Activated CD4-positive, alpha-beta T cell treated with anti-CD3 and anti-CD28 coated beads, Interleukin-10, Interleukin-2, amounts not matched to agents 100 ng/mL and 50 ng/mL, durations not matched to agents 16 hours and 8 hours (primary cell): ENCODE data around the gene LRRC59.

Source experiments
- DNase-seq: peaks from one replicate; pipeline ENCODE4 v3.0.0-alpha.2; 2020

Gene LRRC59

DNA sequence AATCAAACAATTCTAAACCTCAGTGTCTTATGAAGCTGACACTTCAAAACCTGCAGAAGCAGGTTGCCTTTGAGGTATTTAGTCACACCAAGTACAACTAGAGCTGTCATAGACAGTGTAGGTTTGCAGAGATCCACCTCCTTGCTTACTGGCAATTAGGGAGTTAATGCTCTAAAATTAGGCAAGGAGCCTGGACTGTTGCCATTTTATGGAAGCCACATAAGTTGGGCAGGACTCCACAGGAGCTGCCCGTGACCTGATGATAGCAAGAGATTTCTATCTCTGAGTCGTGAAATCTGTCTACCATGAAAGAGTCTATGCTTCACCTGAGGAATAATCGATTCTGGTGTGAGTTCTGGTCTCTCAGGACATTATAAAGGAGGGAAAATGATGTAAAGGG is 15.4 kb downstream of the LRRC59 start:
- no peak for DNase-seq

- DNase-seq, result no peak
These were observed 16.0 kb downstream of the LRRC59 start for GRCh38 chr17:50381260-50381815.

DNA sequence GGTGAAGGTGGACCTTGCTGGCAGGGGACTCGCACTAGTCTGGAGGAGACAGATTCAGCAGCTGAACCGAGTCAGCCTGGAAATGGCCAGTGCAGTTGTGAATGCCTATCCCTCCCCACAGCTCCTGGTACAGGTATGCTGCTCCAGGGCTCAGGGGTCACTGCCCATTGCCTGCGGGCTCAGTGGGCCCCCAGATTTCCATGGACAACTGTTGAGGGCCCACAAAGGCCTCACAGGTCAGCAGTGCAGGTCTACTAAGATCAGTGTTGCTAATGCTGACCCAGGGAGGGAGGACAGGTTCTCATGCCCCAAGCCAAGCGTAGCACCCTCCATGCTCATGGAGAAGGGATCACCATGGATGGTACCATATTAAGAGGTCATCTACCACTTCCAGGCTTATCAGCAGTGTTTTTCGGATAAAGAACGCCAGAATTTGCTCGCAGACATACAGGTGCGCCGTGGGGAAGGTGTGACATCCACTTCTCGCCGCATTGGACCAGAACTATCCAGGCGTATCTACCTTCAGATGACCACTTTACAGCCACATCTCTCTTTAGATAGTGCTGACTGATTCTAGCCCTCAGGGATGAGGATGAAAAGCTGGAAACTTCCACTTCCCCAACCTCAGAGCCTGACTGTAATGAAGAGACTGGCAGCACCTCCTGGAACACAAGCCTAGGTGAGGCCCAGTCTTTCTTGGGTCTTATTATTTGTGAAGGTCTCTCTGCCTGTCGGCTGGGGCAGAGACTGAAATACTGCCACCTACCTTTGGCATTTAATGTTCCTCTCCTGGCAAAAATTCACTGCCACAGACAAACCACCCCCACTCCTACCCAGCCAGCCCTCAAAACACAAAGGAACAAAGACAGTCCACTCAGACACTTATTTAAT is 16.7 kb downstream of the LRRC59 start:
- DNase-seq, result no peak

DNA sequence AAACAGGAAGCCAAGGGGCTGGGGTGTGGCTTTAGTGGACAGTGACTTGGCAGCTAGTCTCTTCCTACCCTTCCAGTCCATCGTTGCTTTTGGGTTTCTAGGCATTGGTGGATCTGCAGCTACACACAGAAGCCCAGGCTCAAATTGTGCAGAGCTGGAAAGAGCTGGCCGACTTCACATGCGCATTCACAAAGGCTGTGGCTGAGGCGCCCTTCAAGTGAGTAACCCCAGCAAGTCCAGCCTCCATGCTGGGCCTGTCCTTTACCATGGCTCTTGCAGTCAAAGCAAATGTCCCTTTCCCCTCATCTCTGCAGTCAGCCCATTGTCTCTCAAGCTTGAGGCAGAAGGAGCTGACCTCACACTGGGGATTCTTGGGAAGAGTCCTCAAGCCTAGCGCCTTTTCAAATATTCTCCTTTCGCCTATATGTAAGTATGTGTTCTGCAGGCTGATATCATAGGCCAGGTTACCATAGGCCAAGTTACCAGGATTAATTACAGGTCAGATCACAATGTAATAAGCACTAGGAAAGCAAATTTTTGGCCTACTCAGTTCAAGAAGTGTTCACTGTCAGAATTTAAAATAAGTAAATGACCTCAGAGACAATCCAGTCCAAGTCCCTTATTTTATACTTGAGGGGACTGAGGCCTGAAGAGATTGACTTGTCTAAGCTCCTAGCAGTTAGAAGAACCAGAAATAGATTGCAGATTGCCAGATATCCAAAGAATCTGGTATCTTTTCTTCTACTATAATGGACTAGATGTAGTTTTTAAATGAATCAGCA is 17.8 kb downstream of the LRRC59 start:
- no peak for DNase-seq

GRCh38 chr17:50375858-50376538 is 21.3 kb downstream of the LRRC59 start:
- DNase-seq, result no peak

- DNase-seq, result no peak
These were observed 23.6 kb downstream of the LRRC59 start for GRCh38 chr17:50373705-50374104.

- DNase-seq, result peak; percentile 94
These were observed 24.4 kb downstream of the LRRC59 start, which contains the start of the genes EME1 and MRPL27 for GRCh38 chr17:50372758-50373556. Gene EME1 (plus strand): TSS chr17:50373229. CDS start chr17:50375209, 1,980 bp downstream. Gene MRPL27 (minus strand): TSS chr17:50373184. CDS start chr17:50373170, 14 bp downstream.

- DNase-seq, result no peak
These were observed 25.0 kb downstream of the LRRC59 start for GRCh38 chr17:50372222-50372757.

GRCh38 chr17:50371526-50371925 is 25.8 kb downstream of the LRRC59 start:
- no peak for DNase-seq

DNA sequence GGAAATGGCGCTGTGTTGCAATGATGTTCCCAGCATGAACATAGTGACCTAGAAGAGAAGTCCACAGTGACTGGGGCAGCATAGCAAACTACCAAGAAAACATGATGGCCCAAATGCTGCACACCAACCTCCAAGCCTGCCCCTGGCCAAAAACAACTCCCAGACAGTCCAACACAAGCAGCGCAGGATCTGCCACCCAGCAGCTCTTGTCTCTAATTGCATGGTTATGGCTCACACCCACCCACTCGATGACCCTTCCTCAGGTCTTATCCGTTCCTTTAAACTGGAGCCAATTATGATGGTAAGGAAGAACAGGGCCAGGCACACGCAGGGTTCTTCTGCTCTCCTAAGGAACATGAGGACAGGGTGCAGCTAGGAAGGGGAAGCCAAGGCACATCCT is 27.3 kb downstream of the LRRC59 start:
- no peak for DNase-seq

DNA sequence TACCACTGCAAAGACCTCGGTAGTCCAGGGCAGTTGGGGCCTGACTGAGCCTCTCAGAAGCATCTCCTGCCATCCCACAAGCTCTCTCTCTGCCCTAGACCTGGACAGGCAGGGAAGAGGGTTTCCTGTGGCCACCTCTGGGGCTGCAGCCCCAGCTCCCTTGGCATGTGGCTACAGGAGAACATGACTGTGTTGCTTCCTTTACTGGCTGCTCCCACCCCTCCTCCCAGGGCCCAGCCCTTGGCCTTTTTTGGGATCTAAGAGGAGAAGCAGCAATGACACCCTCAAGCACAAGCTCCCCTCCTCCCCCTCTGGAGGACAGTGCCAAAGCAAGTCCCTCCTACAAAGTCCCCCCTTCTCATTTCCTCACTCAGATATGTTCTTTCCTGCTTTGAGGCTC is 29.9 kb downstream of the LRRC59 start:
- no peak for DNase-seq

- DNase-seq, result no peak
These were observed 31.5 kb downstream of the LRRC59 start for GRCh38 chr17:50365649-50366393.

DNA sequence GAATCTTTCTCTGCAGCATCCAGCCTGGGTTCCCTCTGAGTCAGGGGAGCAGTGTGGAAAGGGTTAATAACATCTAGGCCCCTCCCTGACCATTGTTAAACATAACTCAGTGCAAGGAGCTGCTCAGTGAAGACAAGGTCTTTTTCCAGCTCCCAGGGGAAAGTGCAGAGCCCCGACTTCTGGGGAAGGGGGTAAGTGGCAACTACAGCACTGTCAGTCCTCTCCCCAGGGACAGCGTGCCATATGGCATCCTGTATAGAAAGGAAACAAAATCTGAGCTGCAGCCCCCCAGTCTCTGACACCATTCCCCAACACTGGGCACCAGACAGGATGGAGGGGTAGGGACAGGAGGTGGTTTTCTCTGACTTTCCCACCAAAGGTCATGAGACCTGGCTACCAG is 32.2 kb downstream of the LRRC59 start:
- DNase-seq, result no peak

GRCh38 chr17:50364715-50365114 is 32.6 kb downstream of the LRRC59 start:
- DNase-seq, result no peak

DNA sequence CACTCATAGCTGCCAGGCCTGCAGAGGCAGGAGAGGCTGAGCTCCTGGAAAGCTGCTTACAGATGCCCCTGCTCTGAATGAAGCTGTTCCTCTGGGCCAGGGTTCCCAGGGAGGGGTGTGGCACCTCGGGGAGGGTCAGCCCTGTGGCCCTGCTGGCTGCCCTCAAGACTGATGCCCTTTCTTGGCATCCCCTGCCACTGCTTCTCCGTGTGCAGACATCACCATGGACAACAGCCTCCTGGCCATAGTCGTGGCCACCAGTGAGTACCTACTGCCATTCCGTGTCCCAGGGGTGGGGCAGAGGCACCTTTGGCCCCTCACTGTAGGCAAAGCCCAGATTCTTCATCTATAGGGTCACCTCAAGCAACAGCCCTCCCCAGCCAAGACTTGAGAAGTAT is 33.3 kb downstream of the LRRC59 start:
- no peak for DNase-seq

- DNase-seq, result no peak
These were observed 33.9 kb downstream of the LRRC59 start for GRCh38 chr17:50363217-50364060.

GRCh38 chr17:50362661-50363060 is 34.7 kb downstream of the LRRC59 start:
- no peak for DNase-seq

DNA sequence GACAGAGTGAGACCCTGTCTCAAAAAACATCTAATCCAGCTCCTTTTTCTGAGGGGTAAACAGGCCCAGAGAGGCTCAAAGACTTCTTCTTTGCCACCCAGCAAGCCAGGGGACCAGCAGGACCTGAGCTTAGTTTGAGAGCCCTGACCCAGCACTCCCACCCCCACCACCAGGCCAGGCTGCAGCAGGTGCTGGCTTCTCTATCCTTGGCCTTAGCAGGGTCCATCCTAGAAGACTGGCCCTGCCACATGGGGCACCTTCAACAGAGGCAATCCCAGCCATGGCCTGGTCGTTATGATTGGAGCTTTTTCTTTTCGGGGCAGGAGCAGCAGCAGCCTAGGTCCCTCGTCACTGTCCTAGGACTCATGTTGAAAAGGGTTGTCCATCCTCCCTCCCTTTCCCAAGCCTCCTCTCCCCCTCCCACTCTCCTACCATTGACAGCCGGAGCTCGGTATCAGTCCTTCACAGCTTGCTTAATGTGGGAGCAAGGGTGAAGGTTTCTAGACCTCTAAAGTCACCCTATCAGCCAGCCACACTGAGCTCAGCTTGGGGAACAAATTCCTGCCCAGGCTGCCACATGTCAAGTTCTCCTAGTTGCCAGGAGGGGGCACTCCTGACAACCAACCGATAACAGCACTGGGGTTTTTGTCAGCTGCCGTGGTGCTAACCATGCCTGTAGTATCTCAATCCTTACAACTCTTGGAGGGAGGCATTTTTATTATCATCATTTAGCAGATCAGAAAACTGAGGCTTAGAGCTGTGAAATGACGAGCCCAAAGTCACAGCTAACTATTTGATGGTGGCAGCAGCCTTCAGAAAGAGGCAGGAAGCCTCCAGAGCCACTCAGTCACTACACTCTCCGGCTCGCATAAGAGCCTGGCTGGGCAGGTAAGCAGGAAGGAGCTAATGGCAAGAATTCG is 35.5 kb downstream of the LRRC59 start:
- peak; percentile 75 for DNase-seq
